Measurements from ENCODE around the gene RALGAPA2. TPM values are rescaled to one million over a fixed set of nuclear protein-coding genes. Genes with fewer than 3 reads are reported as not detected.

Gene RALGAPA2
- total RNA-seq, 2 experiments from 2014 or later = 15.9 to 16.6 TPM

DNA sequence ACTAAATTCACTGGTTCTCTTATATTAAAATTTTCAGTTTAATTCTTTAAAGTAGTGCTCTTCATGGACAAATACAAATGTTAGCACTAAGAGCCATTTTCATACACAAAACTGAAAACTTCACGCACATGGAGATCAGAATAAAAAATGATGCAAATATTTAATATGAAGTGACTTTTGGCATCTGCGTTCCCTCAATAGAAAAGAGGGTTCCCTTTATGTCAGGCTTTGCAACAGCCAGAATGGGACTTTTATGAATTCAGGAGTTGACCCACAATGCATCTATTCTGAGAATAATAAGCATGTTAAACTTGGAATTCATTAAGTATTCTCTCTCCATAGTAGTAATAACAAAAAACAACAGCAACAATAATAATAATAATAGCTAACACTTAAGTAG is 218.7 kb downstream of the RALGAPA2 start:
- DNase-seq = no peak
- peaks cover 29% of the 10 kb centered on the region for H3K36me3 Mint-ChIP-seq
- ChIA-PET POLR2A (interaction anchor here (0.9 kb wide), 1 partner anchor 126 kb away, joined by 3 read pairs; the partner anchor contains the start of gene INSM1), CTCF (interaction anchor here (0.9 to 2.8 kb wide), 2 partner anchors 42 to 81 kb away, joined by 3 to 9 read pairs; no protein-coding TSS in a partner anchor)
- no peak overlapping the region for H3K27ac Mint-ChIP-seq
- intact Hi-C loops (cut with micrococcal nuclease) = loop anchor here (5.0 to 10.0 kb wide), 3 partner anchors 219 to 549 kb away; partner anchors contain the start of genes CFAP61, CRNKL1 and RALGAPA2
- H3K27me3 Mint-ChIP-seq = no peaks in the 10 kb centered on the region
- H3K4me3 Mint-ChIP-seq = no peak overlapping the region
- H3K4me1 Mint-ChIP-seq (ENCODE audit: low read depth) = peaks cover 82% of the 10 kb centered on the region
- H3K9me3 Mint-ChIP-seq = no peaks in the 10 kb centered on the region

DNA sequence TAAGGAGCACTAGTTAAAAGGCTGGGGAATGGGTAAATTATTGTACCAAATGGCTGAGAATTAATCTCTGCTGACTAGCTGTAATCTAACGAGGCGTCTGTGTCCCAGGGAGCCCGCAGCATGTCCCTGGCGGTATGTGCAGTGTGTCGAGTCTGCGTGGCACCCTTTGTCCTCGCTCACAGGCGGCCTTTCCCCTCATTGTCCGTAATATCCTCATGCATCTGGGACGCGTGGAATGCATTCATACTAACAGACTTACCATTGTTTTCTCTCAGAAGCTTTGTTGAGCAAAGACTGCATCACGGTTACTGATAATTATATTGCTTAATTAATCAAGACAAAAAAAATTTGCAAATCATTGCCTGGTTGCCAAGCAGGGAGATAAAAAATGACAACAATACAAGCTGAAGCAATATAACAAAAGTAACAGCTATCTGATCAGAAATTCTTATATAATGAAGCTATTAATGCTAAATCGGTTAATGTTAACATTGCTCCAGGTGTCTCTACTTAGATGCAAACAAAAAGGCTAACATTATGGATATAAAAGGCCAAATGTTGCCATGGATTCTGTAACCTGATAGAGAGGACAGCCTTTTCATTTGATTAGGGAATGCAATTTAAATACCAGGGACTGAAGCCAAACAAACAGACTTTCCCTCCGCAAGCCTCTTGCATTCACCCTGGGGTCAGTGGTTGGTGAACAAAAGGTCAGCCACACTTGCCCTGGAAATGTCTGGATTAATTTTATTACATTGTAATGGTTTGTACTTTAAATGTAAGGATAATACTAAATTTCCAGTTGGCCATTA is 219.7 kb downstream of the RALGAPA2 start:
- peaks cover 23% of the 10 kb centered on the region for H3K36me3 Mint-ChIP-seq
- no peaks in the 10 kb centered on the region for H3K27me3 Mint-ChIP-seq
- ChIA-PET CTCF (interaction anchor here (1.4 to 2.8 kb wide), 2 partner anchors 41 to 81 kb away, joined by 3 to 9 read pairs; no protein-coding TSS in a partner anchor), POLR2A (interaction anchor here (0.9 to 1.5 kb wide), 3 partner anchors 25 to 125 kb away, joined by 3 to 4 read pairs (median 3); partner anchors contain the start of gene INSM1)
- H3K4me3 Mint-ChIP-seq = no peak overlapping the region
- peak overlapping the region; percentile 30 for H3K27ac Mint-ChIP-seq
- no peak for DNase-seq
- H3K4me1 Mint-ChIP-seq (ENCODE audit: low read depth) = peaks cover 82% of the 10 kb centered on the region
- H3K9me3 Mint-ChIP-seq = no peaks in the 10 kb centered on the region
- intact Hi-C loops (cut with micrococcal nuclease) = loop anchor here (5.0 to 10.0 kb wide), 3 partner anchors 220 to 548 kb away; partner anchors contain the start of genes CFAP61, CRNKL1 and RALGAPA2

DNA sequence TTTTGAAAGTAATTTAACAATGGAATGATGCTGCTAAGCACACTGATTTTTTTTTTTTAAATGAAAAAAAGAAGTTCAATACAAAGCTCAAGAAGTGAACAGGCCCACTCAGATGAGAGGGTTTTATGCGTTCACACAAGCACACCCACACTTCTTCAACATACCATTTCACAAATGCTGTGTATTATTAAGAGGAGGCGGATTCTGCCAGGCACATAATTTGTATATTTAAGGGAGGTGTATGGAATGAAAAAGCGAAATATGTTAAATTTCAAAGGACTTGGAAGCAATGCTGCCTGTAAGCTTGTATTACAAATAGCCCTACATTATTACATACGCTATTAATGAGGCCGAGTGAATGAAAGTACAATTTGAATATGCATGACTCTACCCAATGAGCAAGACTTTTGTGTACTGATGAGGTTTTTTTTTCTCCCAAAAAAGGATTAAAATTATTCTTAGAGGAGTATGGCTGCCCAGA is 220.6 kb downstream of the RALGAPA2 start:
- no peaks in the 10 kb centered on the region for H3K27me3 Mint-ChIP-seq
- peak overlapping the region; percentile 14 for H3K4me3 Mint-ChIP-seq
- H3K27ac Mint-ChIP-seq = peak overlapping the region; percentile 99

DNA sequence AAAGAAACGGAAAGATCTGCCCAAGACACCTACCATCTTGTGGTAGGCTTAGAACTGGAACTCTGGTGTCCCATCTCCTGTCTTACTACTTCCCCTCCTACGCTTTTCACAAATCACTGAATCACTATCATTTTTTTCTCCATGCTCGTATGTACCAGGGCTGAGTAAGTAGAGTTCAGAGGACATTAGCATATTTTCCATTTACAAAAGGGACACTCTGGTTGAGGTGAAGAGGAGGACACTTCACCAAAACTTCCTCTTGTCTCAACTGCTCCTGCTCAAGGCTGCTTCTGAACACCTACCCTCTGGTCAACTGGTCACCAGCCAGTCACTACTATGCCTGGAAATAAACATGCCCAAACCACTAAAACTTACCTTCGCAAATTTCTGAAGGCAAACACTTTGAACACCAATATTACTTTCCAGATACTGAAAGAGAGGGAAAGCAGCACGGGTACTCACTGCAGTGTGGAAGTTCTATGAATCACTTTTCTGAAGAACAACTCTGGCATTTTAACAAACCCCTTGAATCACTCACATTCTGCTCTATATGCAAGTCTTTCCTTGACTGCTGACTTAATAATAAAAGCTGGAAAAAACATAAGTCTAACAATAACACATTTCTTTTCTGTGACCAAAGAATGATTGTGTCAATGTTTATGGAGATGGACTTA is 221.2 kb downstream of the RALGAPA2 start:
- DNase-seq = peak; percentile 49
- peaks cover 29% of the 10 kb centered on the region for H3K36me3 Mint-ChIP-seq
- H3K4me3 Mint-ChIP-seq = peak overlapping the region; percentile 82
- intact Hi-C loops (cut with micrococcal nuclease) = loop anchor here (1.0 to 10.0 kb wide), 10 partner anchors 11 to 546 kb away; partner anchors contain the start of genes CFAP61, CRNKL1 and RALGAPA2
- H3K4me1 Mint-ChIP-seq (ENCODE audit: low read depth) = peaks cover 82% of the 10 kb centered on the region
- H3K27me3 Mint-ChIP-seq = no peaks in the 10 kb centered on the region
- ChIA-PET POLR2A (interaction anchor here (0.6 to 1.6 kb wide), 9 partner anchors 8 to 123 kb away, joined by 3 to 7 read pairs (median 4); no protein-coding TSS in a partner anchor), CTCF (interaction anchor here (0.5 to 2.8 kb wide), 5 partner anchors 39 to 820 kb away, joined by 3 to 9 read pairs (median 4); no protein-coding TSS in a partner anchor)
- no peaks in the 10 kb centered on the region for H3K9me3 Mint-ChIP-seq
- peak overlapping the region; percentile 99 for H3K27ac Mint-ChIP-seq

More for the DNA sequence above, 220.6 kb downstream of the RALGAPA2 start:
- Mint-ChIP-seq H3K36me3 (peaks cover 24% of the 10 kb centered on the region), H3K9me3 (no peaks in the 10 kb centered on the region), H3K4me1 (ENCODE audit: low read depth) (peaks cover 82% of the 10 kb centered on the region)
- intact Hi-C loops (cut with micrococcal nuclease) = loop anchor here (1.0 to 10.0 kb wide), 10 partner anchors 12 to 547 kb away; partner anchors contain the start of genes CFAP61, CRNKL1 and RALGAPA2
- CTCF ChIA-PET = interaction anchor here (1.4 to 2.8 kb wide), 2 partner anchors 40 to 80 kb away, joined by 3 to 9 read pairs; no protein-coding TSS in a partner anchor
- POLR2A ChIA-PET = interaction anchor here (0.6 to 1.6 kb wide), 6 partner anchors 9 to 123 kb away, joined by 3 to 7 read pairs (median 4); no protein-coding TSS in a partner anchor
- DNase-seq = no peak

DNA sequence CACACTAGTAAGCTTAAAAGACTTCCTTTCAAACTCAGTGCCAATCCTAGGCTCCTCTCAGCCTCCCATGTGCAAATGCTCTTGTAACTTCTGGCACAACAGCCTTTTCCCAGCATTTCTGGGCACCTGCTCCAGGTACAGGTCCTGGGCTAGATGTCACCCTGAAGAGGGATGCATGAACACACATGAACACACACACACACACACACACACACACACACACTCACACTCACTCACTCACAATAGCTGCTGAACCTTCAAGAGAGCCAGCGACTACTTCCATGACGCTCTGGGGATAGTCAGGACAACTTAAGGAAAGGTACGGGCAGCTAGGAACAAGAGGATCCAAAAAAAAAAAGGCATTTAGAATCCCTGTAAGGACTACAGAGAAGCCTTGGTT is 221.8 kb downstream of the RALGAPA2 start:
- peaks cover 29% of the 10 kb centered on the region for H3K36me3 Mint-ChIP-seq
- no peaks in the 10 kb centered on the region for H3K9me3 Mint-ChIP-seq
- H3K27ac Mint-ChIP-seq = peak overlapping the region; percentile 99
- intact Hi-C loops (cut with micrococcal nuclease) = loop anchor here (1.0 to 10.0 kb wide), 10 partner anchors 10 to 546 kb away; partner anchors contain the start of genes CFAP61, CRNKL1 and RALGAPA2
- no peak for DNase-seq
- H3K4me1 Mint-ChIP-seq (ENCODE audit: low read depth) = peaks cover 76% of the 10 kb centered on the region
- peak overlapping the region; percentile 82 for H3K4me3 Mint-ChIP-seq
- H3K27me3 Mint-ChIP-seq = no peaks in the 10 kb centered on the region
- ChIA-PET POLR2A (interaction anchor here (0.6 to 1.6 kb wide), 7 partner anchors 8 to 1063 kb away, joined by 3 to 7 read pairs (median 5); no protein-coding TSS in a partner anchor), CTCF (interaction anchor here (0.5 to 1.4 kb wide), 3 partner anchors 78 to 821 kb away, joined by 3 to 5 read pairs (median 4); no protein-coding TSS in a partner anchor)

DNA sequence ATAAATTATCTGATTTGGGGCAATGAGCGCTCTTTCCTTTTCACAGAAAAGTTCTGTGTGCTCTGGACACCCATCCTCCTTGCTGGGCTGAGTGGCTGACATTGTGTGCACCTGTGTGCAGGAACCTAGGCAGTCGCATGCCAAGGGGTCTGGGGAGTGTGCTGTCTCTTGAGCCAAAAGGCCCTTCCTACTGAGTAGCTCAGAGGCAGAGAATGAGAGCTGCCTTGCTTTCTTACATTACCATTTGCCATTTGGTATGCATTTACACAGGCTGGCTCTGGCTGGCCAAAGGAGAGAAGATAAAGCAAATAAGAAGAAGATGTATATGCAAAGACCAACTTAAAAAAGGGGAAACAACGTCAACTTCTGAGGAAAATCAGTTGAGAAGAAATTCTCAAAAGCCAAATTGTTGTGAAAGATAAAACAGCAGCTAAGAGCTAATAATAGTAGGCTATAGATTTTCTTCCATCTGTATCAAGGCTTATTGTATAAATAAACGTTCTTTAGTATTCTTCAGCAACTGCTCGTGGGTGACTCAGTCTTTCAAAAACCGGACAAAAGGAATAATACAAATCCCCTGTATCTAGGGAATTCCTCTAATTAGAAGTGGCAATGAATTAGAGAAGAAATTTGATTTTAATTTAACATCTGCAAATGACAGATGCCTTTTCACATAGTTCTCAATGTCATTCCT is 222.6 kb downstream of the RALGAPA2 start:
- peaks cover 68% of the 10 kb centered on the region for H3K4me1 Mint-ChIP-seq (ENCODE audit: low read depth)
- peak overlapping the region; percentile 69 for H3K4me3 Mint-ChIP-seq
- POLR2A ChIA-PET = interaction anchor here (1.3 to 2.6 kb wide), 7 partner anchors 8 to 120 kb away, joined by 3 to 14 read pairs (median 5); no protein-coding TSS in a partner anchor
- CTCF ChIA-PET = interaction anchor here (0.8 to 1.7 kb wide), 4 partner anchors 8 to 129 kb away, joined by 3 to 10 read pairs (median 4); no protein-coding TSS in a partner anchor
- DNase-seq = no peak
- intact Hi-C loops (cut with micrococcal nuclease) = loop anchor here (1.0 to 10.0 kb wide), 8 partner anchors 8 to 545 kb away; partner anchors contain the start of genes CFAP61, CRNKL1 and RALGAPA2
- no peaks in the 10 kb centered on the region for H3K27me3 Mint-ChIP-seq
- peak overlapping the region; percentile 85 for H3K27ac Mint-ChIP-seq
- H3K36me3 Mint-ChIP-seq = peaks cover 31% of the 10 kb centered on the region
- H3K9me3 Mint-ChIP-seq = no peaks in the 10 kb centered on the region

DNA sequence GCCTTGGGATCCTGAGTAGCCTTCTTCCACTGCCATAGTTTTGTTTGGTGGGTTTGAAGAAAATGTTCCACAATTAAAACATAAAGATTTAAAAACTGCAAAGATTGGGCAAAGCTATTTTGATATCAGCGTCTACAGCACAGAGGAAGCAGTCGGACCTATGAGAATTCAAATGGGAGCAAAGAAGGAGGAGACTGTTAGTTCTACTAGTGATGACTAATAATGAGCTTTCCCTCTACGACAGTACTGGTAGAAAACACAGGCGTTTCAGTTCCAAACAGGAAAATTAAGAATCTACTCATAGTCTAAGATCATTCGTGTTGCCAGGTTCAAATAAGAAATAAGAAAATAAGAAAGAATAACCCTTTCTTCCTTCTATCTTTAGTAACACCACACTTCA is 223.4 kb downstream of the RALGAPA2 start:
- intact Hi-C loops (cut with micrococcal nuclease) = loop anchor here (1.0 to 2.0 kb wide), 3 partner anchors 8 to 62 kb away; no protein-coding TSS in a partner anchor
- Mint-ChIP-seq H3K27me3 (no peaks in the 10 kb centered on the region), H3K4me1 (ENCODE audit: low read depth) (peaks cover 65% of the 10 kb centered on the region), H3K4me3 (peak overlapping the region; percentile 69), H3K27ac (peak overlapping the region; percentile 85), H3K9me3 (no peaks in the 10 kb centered on the region), H3K36me3 (peaks cover 31% of the 10 kb centered on the region)
- DNase-seq = no peak
- ChIA-PET CTCF (interaction anchor here (0.7 to 1.7 kb wide), 4 partner anchors 9 to 37 kb away, joined by 3 to 10 read pairs (median 4); no protein-coding TSS in a partner anchor), POLR2A (interaction anchor here (1.2 to 2.6 kb wide), 8 partner anchors 8 to 120 kb away, joined by 3 to 14 read pairs (median 4); no protein-coding TSS in a partner anchor)

DNA sequence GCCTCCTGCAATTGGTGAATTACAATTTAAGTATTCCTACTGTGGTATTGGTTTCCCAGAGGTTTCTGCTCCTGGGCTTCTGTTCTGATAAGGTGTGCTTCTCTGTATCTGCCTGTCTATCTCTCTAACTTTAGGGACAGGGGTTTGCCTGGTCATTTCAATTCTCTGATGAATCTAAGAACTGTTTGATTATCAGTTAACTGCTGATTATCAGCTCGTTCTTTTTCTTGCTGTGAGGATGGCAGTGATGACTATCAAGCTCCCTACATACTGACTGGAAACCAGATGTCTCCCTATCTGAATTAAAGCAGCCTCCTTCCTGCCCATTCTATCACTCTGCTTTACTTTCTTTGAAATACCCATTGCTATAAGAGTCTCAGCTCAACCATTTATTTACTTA is 224.1 kb downstream of the RALGAPA2 start:
- H3K4me3 Mint-ChIP-seq = peak overlapping the region; percentile 69
- POLR2A ChIA-PET = interaction anchor here (1.2 to 2.6 kb wide), 7 partner anchors 8 to 76 kb away, joined by 3 to 14 read pairs (median 4); no protein-coding TSS in a partner anchor
- no peak for DNase-seq
- intact Hi-C loops (cut with micrococcal nuclease) = loop anchor here (2.0 kb wide), 2 partner anchors 36 to 62 kb away; no protein-coding TSS in a partner anchor
- CTCF ChIA-PET = interaction anchor here (0.7 to 1.7 kb wide), 3 partner anchors 9 to 36 kb away, joined by 4 to 10 read pairs (median 4); no protein-coding TSS in a partner anchor
- H3K9me3 Mint-ChIP-seq = no peaks in the 10 kb centered on the region
- no peaks in the 10 kb centered on the region for H3K27me3 Mint-ChIP-seq
- peak overlapping the region; percentile 85 for H3K27ac Mint-ChIP-seq
- H3K4me1 Mint-ChIP-seq (ENCODE audit: low read depth) = peaks cover 67% of the 10 kb centered on the region
- H3K36me3 Mint-ChIP-seq = peaks cover 30% of the 10 kb centered on the region

DNA sequence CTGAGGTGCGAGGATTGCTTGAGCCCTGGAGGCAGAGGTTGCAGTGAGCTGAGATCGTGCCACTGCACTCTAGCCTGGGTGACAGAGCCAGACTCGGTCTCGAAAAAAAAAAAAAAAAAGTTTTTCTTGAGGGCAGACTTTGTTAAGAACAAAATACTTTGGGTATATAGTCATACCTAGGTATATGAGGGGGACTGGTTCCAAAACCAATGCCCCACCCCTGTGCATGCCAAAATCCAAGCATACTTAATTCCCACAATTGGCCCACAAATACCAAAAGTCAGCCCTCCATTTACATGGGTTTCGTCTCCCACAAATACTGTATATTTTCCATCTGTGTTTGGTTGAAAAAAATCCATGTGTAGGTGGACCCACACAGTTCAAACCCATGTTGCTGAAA is 224.6 kb downstream of the RALGAPA2 start:
- Mint-ChIP-seq H3K27ac (peak overlapping the region; percentile 85), H3K27me3 (no peaks in the 10 kb centered on the region), H3K4me3 (peak overlapping the region; percentile 69), H3K9me3 (no peaks in the 10 kb centered on the region), H3K4me1 (ENCODE audit: low read depth) (peaks cover 73% of the 10 kb centered on the region), H3K36me3 (peaks cover 29% of the 10 kb centered on the region)
- ChIA-PET CTCF (interaction anchor here (1.0 to 1.7 kb wide), 2 partner anchors 10 to 35 kb away, joined by 4 to 10 read pairs; no protein-coding TSS in a partner anchor), POLR2A (interaction anchor here (1.2 to 2.6 kb wide), 4 partner anchors 10 to 74 kb away, joined by 3 to 14 read pairs (median 4); no protein-coding TSS in a partner anchor)
- intact Hi-C loops (cut with micrococcal nuclease) = loop anchor here (2.0 kb wide), 2 partner anchors 35 to 61 kb away; no protein-coding TSS in a partner anchor
- peak; percentile 53 for DNase-seq

DNA sequence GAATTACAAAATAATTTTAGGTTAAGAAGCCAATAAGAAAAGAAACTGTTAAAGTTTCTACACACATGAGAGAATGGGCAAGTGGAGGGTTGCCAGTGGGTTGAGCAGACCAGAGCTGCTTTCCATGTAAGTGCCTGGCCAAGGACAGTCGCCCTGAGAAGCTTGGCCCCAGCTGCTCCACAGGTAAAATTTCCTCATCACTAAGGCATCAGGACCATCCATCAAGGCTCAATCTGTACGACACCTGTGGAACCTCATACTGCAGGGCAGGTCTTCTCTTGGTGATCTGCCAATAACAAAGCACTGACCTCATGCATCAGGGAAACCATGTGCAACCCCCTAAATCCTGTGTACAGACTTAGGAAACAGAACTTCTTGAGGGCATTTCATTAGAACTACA is 229.1 kb downstream of the RALGAPA2 start:
- no peak for DNase-seq
- Mint-ChIP-seq H3K9me3 (no peaks in the 10 kb centered on the region), H3K27ac (no peak overlapping the region), H3K27me3 (no peaks in the 10 kb centered on the region), H3K36me3 (peaks cover 15% of the 10 kb centered on the region), H3K4me1 (ENCODE audit: low read depth) (peaks cover 66% of the 10 kb centered on the region), H3K4me3 (no peak overlapping the region)
- ChIA-PET CTCF (interaction anchor here (1.2 kb wide), 1 partner anchor 40 kb away, joined by 3 read pairs; no protein-coding TSS in a partner anchor), POLR2A (interaction anchor here (0.6 kb wide), 1 partner anchor 8 kb away, joined by 5 read pairs; no protein-coding TSS in a partner anchor)
- intact Hi-C loops (cut with micrococcal nuclease) = no loop called here
